Measurements from ENCODE around the gene DAB2. TPM values are rescaled to one million over a fixed set of nuclear protein-coding genes. Genes with fewer than 3 reads are reported as not detected.
"Not testable (repeated sequence)": the region's sequence is repeated elsewhere in the genome, so short reads cannot be mapped to it uniquely, and the experiment has no call there.

Gene DAB2
- total RNA-seq, 1 donor from 2014 or later, result 242 TPM

DNA sequence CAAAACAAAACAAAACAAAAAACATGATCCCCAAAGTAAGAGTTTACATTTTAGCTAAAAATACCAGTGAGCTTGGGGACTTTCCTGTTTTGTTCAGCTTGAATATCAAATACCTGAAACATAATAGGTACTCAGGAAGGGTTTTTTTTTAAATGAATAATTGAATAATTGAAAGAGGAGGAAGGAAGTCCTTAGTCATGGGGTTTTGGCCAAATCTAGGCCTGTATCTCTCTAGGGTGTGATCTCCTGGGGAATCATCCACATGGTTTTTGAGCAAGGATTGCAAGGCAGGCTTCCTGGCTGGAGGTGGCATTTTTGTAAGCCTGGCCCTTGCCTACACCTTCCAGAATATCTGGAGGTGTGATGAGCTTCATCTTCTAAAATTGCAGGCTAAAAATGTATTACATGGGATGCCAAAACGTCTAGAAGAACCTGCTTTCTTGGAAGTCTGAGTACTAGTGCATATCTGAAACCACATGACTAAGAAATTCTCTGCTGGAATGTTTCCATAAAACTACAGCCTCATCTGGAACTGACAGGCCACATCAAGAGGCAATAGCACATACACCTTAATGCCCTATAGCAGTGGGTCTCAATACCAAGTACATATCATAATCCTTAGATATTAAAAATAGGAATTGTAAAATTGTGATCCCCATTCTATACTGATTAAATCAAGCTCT, 70.9 kb downstream of the DAB2 start:
- no peak for DNase-seq (ENCODE audit: extremely low read depth, low read depth, low spot score)

DNA sequence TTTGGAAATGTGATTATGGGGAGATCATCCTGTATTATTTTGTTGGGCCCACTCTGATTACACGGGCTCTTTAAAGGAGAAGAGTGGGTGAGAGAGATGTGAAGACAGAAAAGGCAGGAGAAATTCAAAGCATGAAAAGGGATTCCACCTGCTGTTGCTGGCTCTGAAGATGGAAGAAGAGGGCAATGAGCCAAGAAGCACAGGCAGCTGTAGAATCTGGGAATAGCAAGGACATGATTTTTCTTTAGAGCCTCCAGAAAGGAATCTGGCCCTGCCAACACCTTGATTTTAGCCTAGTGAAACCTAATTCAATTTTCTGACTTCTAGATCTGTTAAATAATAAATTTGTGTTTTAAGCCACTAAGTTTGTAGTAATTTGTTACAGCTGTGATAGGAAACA, 71.8 kb downstream of the DAB2 start:
- no peak for DNase-seq (ENCODE audit: extremely low read depth, low read depth, low spot score)

DNA sequence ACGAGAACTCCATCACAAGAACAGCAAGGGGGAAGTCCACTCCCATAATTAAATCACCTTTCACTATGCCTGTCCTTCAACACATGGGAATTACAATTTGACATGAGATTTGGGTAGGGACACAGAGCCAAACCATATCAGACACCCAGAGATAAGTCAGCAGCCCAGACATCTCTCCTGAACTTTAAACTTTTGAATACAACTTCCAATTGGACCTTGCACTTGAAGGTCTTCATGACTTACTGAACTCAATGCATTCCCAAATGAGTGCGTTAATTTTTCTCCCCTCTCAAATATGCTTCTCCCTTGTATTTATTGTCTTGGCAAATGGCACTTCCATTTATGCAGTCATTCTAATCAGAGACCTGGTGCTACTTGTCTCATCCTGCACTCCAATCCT, 72.6 kb downstream of the DAB2 start:
- no peak for DNase-seq (ENCODE audit: extremely low read depth, low read depth, low spot score)

DNA sequence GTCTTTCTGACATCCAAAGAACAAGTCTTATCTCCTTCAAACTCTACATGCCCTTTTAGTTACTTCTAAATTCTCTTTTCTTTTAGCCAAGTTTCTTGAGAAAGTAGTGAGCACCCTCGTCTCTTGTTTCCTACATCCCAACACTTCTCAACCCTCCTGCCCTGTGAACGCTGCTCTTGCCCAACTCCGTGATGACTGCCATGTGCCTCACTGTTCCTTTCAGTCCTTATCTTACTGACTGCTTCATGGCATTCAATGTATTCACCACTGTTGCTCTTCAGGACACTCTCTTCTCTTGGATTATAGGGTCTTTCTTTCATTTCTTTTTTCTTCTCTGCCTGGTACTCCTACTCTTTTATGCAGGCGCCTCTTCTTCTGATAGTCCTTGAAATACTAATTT, 75.3 kb downstream of the DAB2 start:
- no peak for DNase-seq (ENCODE audit: extremely low read depth, low read depth, low spot score)

DNA sequence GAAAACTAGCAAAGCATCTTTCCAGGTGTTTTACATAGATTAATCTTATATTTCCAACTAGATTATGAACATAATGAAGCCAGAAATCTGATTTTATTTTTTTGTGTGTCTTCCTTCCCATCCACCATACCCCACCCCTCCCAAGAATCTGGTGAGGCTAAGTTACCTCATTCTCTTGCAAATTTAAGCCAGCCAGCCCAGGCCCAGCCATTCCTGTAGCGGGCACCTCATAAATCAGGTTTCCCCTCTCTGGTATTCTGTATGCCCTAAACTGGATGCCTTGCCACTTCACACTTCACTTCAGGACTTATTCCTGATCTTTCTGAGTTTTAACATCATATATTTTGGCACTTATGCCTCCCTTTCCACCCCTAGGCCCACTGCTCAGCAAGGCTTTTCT, 82.3 kb downstream of the DAB2 start:
- DNase-seq (ENCODE audit: extremely low read depth, low read depth, low spot score), result no peak

DNA sequence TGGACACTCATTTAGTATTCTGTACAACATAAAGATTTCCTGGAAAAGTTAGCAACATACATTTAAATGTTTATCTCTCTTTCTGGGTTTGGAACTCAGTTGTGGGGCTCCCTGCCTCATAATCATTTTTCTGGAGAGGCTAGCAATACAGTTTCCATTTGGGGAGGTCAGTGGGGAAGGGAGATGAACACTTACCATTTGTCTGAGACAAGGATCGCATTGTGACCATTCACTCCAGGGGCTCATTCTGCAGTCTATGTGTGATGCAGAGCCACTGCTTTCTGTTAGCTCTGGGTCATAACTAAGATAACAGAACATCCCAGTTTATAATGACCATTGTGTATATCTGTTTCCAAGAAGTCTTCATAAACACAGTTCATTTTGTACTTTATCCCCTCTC, 82.9 kb downstream of the DAB2 start:
- no peak for DNase-seq (ENCODE audit: extremely low read depth, low read depth, low spot score)

DNA sequence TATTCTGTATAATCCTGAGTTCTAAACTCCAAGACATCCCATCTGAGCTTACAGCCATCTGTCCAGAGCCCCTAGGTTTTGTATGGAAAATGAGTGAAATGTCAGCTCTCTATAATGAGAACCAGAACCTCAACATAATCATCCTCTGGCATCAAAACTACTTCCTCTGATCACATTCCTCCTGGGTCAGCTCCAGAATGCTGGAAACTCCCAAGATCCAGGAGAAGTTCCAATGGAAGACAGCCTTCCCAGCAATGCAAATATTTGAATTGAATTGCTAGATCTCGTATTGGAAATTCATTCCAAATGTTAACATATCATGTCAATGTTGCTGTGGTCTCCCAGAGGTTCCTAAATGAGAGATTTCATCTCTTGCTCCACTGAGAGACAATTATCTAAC, 84.3 kb downstream of the DAB2 start:
- DNase-seq (ENCODE audit: extremely low read depth, low read depth, low spot score), result no peak

DNA sequence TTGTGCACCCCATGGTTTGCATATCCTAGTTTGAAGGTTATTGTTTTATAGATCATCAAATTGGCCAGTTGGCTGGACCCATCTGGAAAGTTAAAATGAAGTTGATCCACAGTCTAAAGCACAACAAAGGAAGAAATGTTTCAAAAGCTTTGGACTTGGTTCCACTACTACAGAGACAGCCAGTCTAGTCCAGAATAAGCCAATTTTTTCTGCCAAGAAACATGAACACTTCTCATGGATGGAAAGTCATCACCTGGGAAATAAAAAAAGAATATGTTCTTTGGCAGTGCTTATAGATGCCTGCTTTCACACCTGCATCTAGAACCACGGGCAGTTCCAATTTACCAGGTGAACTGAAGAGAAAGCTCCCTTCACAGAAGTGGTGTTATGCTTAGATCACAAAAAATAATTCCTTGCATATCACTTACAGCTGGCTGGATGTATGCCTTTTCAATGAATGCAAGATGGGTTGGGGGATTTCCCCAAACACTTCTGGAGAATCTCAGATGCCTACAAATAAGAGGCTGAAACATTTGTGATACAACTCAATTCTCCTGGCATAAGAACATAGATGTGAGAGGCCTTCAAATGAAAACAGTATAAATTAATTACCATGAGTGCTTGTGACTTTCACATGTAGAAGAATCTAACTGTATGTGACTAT, 87.4 kb downstream of the DAB2 start:
- no peak for DNase-seq (ENCODE audit: extremely low read depth, low read depth, low spot score)

DNA sequence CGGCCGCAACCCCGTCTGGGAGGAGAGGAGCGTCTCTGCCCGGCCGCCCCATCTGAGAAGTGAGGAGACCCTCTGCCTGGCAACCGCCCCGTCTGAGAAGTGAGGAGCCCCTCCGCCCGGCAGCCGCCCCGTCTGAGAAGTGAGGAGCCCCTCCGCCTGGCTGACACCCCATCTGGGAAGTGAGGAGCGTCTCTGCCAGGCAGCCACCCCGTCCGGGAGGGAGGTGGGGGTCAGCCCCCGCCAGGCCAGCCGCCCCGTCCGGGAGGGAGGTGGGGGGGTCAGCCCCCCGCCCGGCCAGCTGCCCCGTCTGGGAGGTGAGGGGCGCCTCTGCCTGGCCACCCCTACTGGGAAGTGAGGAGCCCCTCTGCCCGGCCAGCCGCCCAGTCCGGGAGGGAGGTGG, 90.5 kb downstream of the DAB2 start:
- not testable (repeated sequence) for DNase-seq (ENCODE audit: extremely low read depth, low read depth, low spot score)

DNA sequence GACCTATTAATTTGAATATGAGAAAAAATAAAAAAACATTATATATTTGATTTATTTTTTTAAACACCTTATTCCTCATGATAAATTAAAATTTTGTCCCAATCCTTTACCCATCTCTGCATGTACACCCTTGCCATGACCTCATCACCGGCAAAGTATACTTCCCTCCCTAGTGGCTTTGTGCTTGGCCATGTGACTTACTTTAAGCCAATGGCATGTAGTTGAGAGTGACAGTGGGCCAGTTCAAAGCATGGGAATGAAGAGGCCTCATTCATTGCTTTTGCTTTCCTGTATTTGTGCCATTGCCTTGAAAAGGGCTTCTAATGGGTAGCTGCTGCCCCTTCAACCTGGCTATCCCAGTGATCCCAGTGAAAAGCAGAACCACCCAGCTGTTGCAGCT, 91.7 kb downstream of the DAB2 start:
- DNase-seq (ENCODE audit: extremely low read depth, low read depth, low spot score), result no peak

DNA sequence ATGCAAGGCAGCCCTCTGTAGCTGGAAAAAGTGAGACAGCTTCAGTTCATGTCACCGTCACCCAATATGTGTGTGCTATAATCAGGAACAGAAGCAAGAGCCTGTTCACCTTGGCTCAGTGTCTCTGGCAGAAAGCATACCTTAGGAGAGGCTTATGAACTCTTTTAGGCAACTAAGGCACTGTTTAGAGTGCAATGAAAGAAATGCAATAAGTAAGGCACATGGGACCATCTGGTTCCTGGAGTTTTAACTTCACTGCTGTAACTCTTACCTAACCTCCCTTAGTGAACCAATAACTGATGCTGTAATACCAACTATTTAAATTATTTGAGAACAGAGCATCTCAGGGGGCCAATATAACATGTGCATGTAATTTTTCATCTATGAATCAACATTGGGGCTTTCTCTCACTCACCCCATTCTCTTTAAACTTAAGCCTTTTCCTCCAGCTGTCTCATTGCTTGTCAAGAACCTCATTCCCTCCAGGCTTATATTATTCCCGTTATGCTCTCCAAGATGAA, 92.9 kb downstream of the DAB2 start:
- no peak for DNase-seq (ENCODE audit: extremely low read depth, low read depth, low spot score)

DNA sequence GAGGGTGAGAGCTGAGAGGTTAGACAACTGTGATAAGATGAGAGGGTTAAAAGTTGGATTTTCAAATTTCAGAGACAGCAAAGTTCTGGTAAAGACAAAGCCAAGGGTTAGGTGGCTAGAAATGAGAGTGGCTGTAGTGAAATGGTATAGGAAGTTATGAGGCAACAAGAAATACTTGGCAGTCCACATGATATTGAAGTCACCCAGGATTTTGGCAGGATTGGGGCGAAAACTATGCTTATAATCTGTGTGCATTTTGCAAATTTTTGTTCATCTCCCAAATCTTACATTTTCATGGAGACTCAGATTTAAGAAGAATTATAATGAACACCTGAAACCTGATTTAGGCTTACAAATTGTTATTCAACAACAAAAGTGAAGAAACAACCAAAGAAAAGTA, 96.0 kb downstream of the DAB2 start:
- DNase-seq (ENCODE audit: extremely low read depth, low read depth, low spot score), result no peak

DNA sequence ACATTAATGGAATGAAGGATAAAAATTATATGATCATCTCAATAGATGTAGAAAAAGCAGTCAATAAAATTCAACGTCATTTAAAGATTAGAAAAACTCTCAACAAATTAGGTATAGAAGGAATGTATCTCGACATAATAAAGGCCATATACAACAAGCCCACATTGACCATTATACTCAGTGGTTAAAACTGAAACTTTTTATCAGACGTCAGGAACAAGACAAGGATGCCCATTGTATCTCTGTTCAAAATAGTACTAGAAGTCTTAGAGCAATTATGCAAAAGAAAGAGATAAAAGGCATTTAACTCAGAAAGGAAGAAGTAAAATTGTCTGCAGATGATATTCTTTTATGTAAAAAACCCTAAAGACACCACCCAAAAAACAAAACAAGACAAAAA, 101.2 kb downstream of the DAB2 start:
- DNase-seq (ENCODE audit: extremely low read depth, low read depth, low spot score), result no peak

Other genes starting within 250 kb of the DAB2 start
- not detected in 2 replicates for gene FYB1, start 205.4 kb downstream of the DAB2 start, total RNA-seq
- gene C9, start 60.5 kb downstream of the DAB2 start, total RNA-seq, result 0.12 and 0.44 TPM in 2 replicates